Inferior parietal cortex (tissue), 1 donor: ENCODE measurements around the gene SCAMP1.
"Not testable (repeated sequence)": the region's sequence is repeated elsewhere in the genome, so short reads cannot be mapped to it uniquely, and the experiment has no call there.

Experiments used
- DNase-seq: peaks from one replicate; pipeline ENCODE4 v3.0.0-alpha.2; 2016; ENCODE audit errors: extremely low spot score

The SCAMP1 gene

GRCh38 chr5:78429332-78429980 lies 69.0 kb downstream of the SCAMP1 start:
- DNase-seq = no peak

GRCh38 chr5:78430866-78431265 lies 70.4 kb downstream of the SCAMP1 start:
- no peak for DNase-seq

- DNase-seq = no peak
Measured at GRCh38 chr5:78433972-78434371, 73.6 kb downstream of the SCAMP1 start.

GRCh38 chr5:78447775-78448424 lies 87.5 kb downstream of the SCAMP1 start:
- DNase-seq = no peak

- no peak for DNase-seq
Measured at GRCh38 chr5:78449103-78449502, 88.7 kb downstream of the SCAMP1 start.

- not testable (repeated sequence) for DNase-seq
Measured at GRCh38 chr5:78457507-78457906, 97.1 kb downstream of the SCAMP1 start.

- no peak for DNase-seq
Measured at GRCh38 chr5:78458843-78459242, 98.4 kb downstream of the SCAMP1 start.

GRCh38 chr5:78467140-78467539 lies 106.7 kb downstream of the SCAMP1 start:
- no peak for DNase-seq

- peak; percentile 48 for DNase-seq
Measured at GRCh38 chr5:78467752-78468357, 107.4 kb downstream of the SCAMP1 start.

- no peak for DNase-seq
Measured at GRCh38 chr5:78471896-78472295, 111.5 kb downstream of the SCAMP1 start.

GRCh38 chr5:78472469-78473106 lies 112.2 kb downstream of the SCAMP1 start:
- peak; percentile 41 for DNase-seq

- DNase-seq = no peak
Measured at GRCh38 chr5:78473751-78474150, 113.3 kb downstream of the SCAMP1 start.

GRCh38 chr5:78475370-78475769 lies 115.0 kb downstream of the SCAMP1 start:
- no peak for DNase-seq

GRCh38 chr5:78476795-78477194 lies 116.4 kb downstream of the SCAMP1 start:
- DNase-seq = no peak

- no peak for DNase-seq
Measured at GRCh38 chr5:78482948-78483347, 122.5 kb downstream of the SCAMP1 start.

GRCh38 chr5:78483809-78484521 lies 123.5 kb downstream of the SCAMP1 start:
- peak; percentile 49 for DNase-seq

GRCh38 chr5:78486218-78486617 lies 125.8 kb downstream of the SCAMP1 start:
- DNase-seq = no peak

- no peak for DNase-seq
Measured at GRCh38 chr5:78487846-78488245, 127.4 kb downstream of the SCAMP1 start.

GRCh38 chr5:78490709-78491485 lies 130.5 kb downstream of the SCAMP1 start:
- DNase-seq = no peak

GRCh38 chr5:78492224-78492623 lies 131.8 kb downstream of the SCAMP1 start:
- no peak for DNase-seq

GRCh38 chr5:78492650-78493049 lies 132.2 kb downstream of the SCAMP1 start:
- no peak for DNase-seq
